HG03159 (cell line): ENCODE data around the gene ST6GAL1.
A peak's percentile ranks its signal among the peaks of the same experiment; 100 is the strongest.
"Not testable (repeated sequence)": the region's sequence is repeated elsewhere in the genome, so short reads cannot be mapped to it uniquely, and the experiment has no call there.

ENCODE experiments used
- ATAC-seq: cut with Tn5 transposase; IDR thresholded peaks from one replicate; pipeline ENCODE4 v1.9.1; 2021; ENCODE audit warnings: mild to moderate bottlenecking, moderate library complexity; ENCODE audit not compliant: unreplicated experiment

ST6GAL1 gene

DNA sequence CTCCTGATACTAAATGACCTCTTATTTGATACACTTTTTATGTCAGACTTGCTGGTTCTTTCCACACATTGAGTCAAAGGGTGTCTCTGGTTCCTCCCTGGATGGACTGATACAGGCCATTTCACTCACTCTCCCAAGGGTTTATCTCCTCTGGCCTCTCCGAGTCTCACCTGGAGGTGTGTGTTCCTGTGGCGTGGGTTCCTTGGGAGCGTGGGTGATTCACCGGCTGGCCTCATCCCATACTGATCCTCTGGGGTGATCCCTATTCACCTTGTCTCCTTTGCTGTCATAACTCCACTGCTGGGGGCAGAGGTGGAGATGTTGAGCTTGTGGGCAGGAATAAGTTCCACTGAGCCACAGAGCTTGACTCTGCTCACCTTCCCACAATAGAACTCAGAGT is 61.1 kb downstream of the ST6GAL1 start:
- ATAC-seq = no peak

GRCh38 chr3:186992096-186992495 is 61.8 kb downstream of the ST6GAL1 start:
- not testable (repeated sequence) for ATAC-seq

- ATAC-seq = no peak
These were observed 63.0 kb downstream of the ST6GAL1 start for GRCh38 chr3:186993210-186993782.

DNA sequence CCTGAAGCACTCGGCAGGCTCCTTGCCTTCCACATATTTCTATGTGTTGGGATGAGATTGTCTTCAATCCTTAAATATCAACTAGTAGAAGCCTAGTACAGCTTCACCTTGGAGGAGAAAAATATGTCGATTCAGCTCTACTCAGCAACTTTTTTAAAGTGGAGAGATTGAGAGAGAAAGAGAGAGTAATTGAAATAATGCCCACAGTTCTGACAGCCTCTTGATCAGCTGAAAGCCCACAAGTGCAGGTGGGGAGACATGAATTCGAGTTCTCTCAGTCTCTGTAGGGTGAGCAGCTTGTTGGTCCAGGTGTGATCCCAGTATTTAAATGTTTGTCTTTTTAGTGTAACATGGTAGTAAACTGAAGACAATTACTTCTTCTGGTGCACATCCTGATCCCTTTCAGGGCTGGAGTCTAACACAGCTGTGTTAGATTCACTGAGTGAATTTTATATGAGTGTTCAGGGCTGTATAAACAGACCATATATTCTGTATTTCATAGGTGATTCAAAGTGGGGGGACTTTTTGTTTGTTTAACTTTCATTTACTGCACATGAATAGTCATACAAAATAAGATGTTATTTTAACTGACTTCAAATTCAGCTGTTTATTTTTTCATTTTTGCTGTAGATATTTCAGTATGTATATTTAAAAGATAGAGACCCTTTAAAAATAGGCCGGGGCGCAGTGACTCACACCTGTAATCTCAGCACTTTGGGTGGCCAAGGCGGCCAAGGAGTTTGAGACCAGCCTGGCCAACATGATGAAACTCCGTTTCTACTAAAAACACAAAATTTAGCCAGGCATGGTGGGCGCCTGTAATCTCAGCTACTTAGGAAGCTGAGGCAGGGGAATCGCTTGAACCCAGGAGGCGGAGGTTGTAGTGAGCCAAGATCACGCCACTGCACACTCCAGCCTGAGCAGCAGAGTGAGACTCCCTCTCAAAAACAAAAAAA is 64.0 kb downstream of the ST6GAL1 start:
- ATAC-seq = no peak

DNA sequence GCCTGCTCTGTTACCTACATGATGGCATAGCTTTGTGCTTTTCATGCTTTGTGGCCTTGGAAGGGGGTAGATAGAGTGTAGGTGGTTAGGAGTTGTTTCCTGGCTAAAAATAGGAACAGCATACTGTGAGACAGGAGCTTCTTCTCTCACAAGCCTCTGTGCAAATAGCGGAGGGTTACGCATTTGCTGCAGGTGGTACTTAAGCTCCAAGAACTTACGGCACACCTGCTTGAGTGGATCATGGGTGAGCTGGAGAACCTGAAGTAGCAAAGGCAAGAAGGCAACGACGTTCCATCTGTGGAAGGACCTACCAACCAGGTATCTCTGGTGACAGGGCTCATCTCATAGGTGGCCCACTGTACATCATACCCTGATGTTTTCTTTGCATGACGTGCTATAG is 66.0 kb downstream of the ST6GAL1 start:
- no peak for ATAC-seq

- ATAC-seq = no peak
These were observed 66.7 kb downstream of the ST6GAL1 start for GRCh38 chr3:186997061-186997460.

DNA sequence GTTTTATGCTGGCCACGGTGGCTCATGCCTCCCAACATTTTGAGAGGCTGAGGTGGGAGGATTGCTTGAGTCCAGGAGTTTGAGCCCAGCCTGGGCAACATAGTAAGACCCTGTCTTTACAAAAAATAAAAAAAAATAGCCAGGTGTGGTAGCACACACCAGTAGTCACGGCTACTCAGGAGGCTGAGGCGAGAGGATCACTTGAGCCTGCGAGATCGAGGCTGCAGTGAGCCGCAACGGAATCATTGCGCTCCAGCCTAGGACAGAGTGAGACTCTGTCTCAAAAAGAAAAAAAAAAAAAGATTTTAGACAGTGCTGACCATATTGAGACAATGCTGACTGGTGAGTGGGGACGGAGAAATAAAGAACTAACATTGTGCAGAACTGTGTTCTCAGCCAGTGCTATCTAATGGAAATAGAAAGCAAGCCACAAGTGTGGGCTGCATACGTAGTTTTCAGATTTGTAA is 67.2 kb downstream of the ST6GAL1 start:
- no peak for ATAC-seq

DNA sequence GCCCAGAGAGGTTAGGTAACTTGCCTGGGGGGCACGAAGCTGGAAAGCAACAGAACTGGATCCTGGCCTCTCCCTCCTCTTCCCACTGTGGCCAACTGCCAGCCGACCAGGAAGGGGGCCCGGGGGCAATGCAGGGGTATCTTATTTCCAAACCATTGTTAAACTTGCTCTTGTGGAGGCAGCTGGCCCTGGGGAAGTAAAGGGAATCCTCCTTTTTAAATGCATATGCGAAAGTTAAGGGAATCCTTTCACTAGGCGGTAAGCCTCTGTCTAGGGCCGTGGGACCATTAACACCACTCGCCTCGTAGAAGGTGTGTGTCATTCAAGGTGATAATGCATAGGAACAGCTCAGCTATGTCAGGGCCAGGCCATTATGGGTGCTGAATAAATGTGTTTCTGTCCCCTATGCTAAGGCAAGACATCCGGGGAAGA is 68.6 kb downstream of the ST6GAL1 start:
- ATAC-seq = no peak

DNA sequence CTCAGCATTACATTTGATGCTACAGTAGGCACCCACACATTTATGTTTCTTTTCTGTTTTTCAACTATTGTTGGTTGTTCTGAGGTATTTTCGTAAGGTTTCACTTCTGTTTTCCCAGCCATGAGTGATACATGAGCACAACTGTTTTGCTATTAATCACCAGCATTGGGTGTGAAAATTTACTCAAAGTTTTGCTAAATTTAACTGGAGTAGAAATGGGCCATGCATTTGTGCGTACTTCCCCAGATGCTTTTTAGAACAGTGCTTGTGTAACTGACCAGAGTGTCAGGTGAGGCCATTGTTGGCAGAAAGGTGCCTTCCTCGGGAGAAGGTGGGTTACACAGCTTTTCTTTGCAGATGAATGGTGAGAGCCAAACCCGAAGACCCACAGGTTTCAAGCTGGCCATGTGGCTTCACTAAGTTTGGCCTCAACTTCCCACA is 70.4 kb downstream of the ST6GAL1 start:
- ATAC-seq = peak; percentile 67

DNA sequence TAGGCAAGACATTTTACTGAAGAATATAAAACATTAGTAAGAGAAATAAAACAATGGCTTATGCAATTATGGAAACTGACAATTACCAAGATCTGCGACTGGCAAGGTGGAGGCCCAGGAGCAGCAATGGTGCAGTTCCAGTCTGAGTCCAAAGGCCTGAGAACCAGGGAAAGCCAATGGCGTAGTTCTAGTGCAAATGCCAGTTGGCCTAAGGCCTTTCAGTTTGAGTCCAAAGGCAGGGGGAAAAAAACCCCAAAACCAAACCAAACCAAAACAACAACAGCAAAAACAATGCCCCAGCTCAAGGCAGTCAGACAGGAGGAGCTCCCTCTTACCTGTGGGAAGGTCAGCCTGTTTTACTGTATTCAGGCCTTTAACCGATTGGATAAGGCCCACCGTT is 72.6 kb downstream of the ST6GAL1 start:
- ATAC-seq = no peak

DNA sequence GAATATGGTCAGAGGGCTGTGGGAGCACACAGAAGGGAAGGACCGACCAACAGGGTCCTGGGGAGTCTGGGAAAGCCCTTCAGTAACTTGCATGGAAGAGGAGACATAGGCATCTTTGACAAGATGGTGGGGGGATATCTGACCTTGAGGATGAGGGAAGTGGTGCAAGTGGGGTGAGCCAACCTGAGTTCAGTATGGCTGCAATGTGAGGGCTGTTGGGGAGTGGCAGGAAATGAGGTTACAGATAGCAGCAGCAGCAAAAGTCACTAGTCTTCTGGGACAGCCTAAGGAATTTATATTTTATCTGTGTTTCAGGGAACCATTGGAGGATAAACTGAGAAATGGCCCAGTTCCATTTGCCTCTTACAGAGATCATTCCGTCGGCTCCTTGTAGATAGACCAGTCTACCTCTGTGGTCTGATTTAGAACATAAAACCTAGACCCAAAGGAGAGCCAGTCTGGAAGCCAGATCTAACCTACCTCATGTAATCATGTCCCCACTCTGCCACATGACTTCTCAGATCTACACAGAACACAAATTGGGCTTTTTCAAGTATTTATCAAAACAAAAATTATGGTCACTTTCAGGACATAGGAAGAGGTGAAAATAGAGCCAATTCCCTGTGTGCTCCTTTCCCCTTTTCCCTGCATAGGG is 75.6 kb downstream of the ST6GAL1 start:
- ATAC-seq = no peak

GRCh38 chr3:187006864-187007630 is 76.7 kb downstream of the ST6GAL1 start:
- ATAC-seq = no peak

GRCh38 chr3:187010382-187010781 is 80.1 kb downstream of the ST6GAL1 start:
- not testable (repeated sequence) for ATAC-seq

DNA sequence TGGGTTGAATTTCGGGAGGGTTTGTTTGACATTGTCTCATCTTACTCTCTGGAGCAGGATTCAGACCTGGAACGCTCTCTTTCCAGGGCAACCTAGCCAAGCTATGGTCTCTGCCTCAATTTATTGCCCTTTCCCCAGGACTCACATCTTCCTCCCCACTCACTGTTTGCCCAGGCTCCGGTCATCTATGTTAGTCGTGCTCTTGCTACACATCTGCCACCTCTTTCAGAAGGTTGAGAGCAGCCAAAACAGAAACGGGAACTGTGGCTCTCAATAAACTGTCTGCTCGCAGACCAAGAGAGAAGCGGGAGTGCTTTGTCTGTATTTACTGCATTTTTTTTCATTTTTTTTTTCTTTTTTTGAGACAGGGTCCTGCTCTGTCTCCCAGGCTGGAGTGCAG is 81.6 kb downstream of the ST6GAL1 start:
- peak; percentile 43 for ATAC-seq

DNA sequence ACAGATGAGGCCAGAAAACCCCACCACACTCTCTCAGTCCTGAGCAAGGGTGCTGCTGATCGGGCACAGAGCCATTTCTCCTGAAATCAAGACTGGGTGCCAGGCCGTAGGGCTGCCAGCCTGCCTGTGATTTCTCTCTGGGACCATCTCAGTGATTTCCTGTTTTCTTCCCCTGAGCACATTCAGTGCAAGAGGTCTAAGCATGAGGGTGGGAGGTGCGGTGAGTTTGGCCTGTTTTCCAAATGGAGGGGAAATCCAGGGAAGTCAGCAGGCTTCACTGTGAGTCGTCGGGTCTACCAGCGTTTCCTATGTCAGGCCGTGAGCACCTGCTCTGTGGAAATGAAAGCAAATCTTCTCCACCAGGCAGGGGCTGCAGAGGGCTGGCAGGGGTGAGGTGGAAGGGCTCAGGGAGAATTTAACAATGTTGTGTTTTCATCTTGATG is 82.3 kb downstream of the ST6GAL1 start:
- ATAC-seq = no peak

DNA sequence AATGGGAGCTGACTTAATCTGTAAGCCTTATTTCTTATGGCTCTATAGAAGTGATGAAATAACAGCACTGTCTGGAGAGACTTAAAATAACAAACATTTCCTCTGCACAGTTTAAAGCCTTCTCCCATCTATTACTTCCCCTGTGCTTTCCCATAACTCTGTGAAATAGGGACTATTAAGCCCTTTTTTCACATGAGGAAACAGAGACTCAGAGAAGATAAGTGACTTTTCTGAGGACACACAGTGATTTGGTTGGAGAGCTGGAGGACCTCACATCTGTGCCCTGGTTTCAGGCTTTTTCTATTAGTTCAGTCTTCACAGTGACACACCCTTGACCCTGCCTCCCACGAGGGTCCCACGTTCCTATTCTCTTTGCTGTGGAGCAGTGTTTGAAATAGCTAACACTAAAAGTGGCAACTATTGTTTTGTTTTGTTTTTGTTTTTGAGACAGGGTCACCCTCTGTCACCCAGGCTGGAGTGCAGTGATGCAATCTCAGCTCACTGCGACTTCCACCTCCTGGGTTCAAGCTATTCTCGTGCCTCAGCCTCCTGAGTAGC is 82.9 kb downstream of the ST6GAL1 start:
- no peak for ATAC-seq

DNA sequence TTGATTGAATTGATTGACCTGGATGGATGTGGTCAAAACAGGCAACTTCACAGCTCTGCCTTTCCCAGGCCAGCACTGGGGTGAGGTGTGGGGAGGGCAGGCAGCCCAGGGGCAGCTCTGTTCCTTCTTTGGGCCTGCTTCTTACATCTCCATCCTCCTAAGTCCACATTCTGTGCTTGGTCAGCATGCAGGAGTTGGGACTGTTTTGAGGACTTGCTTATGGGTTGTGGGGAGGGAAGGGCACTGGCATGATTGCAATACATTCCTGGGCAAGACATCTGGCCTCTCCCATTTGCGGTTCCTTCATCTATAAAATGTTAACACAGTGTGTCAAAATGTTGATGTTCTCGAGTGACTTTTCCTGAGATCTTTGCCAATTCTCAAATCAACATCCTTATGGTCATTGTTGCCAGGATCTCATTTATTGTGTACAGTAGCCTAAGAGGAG is 84.1 kb downstream of the ST6GAL1 start:
- ATAC-seq = no peak

- ATAC-seq = peak; percentile 58
These were observed 85.7 kb downstream of the ST6GAL1 start for GRCh38 chr3:187015903-187016638.

GRCh38 chr3:187016639-187017345 is 86.5 kb downstream of the ST6GAL1 start:
- ATAC-seq = no peak
